GM18519 (cell line): ENCODE results near the gene SLC15A3.

Source experiments
- ATAC-seq: cut with Tn5 transposase; IDR thresholded peaks from one replicate; pipeline ENCODE4 v1.9.1; 2021; ENCODE audit warnings: mild to moderate bottlenecking, moderate library complexity; ENCODE audit not compliant: unreplicated experiment, low FRiP score

Gene SLC15A3

GRCh38 chr11:60948250-60948649, 3.7 kb downstream of the SLC15A3 start:
- no peak for ATAC-seq

GRCh38 chr11:60947700-60948099, 4.3 kb downstream of the SLC15A3 start:
- ATAC-seq = no peak

GRCh38 chr11:60946601-60947264, 5.2 kb downstream of the SLC15A3 start:
- no peak for ATAC-seq

GRCh38 chr11:60945295-60945667, 6.7 kb downstream of the SLC15A3 start:
- no peak for ATAC-seq

- no peak for ATAC-seq
Observed at GRCh38 chr11:60944490-60945294, 7.3 kb downstream of the SLC15A3 start.

- no peak for ATAC-seq
Observed at GRCh38 chr11:60942970-60943565, 8.9 kb downstream of the SLC15A3 start.

GRCh38 chr11:60942219-60942618, 9.8 kb downstream of the SLC15A3 start:
- no peak for ATAC-seq

GRCh38 chr11:60941371-60942119, 10.4 kb downstream of the SLC15A3 start:
- ATAC-seq = no peak

GRCh38 chr11:60939855-60940254, 12.1 kb downstream of the SLC15A3 start:
- ATAC-seq = no peak

GRCh38 chr11:60939301-60939700, 12.7 kb downstream of the SLC15A3 start:
- no peak for ATAC-seq

GRCh38 chr11:60938500-60938899, 13.5 kb downstream of the SLC15A3 start:
- no peak for ATAC-seq

- no peak for ATAC-seq
Observed at GRCh38 chr11:60937811-60938210, 14.2 kb downstream of the SLC15A3 start.

GRCh38 chr11:60937144-60937527, 14.8 kb downstream of the SLC15A3 start:
- ATAC-seq = no peak

- no peak for ATAC-seq
Observed at GRCh38 chr11:60936467-60937143, 15.4 kb downstream of the SLC15A3 start.

GRCh38 chr11:60935676-60936442, 16.1 kb downstream of the SLC15A3 start:
- ATAC-seq = no peak

- no peak for ATAC-seq
Observed at GRCh38 chr11:60934790-60935605, 17.0 kb downstream of the SLC15A3 start.

GRCh38 chr11:60934124-60934789, 17.7 kb downstream of the SLC15A3 start:
- no peak for ATAC-seq

- no peak for ATAC-seq
Observed at GRCh38 chr11:60933416-60934123, 18.4 kb downstream of the SLC15A3 start.
